HEK293 (cell line): ENCODE data around the gene ANGPT4.
A peak's percentile ranks its signal among the peaks of the same experiment; 100 is the strongest.

Experiments
- CTCF ChIA-PET: fragments of 350-600 bp; formaldehyde crosslinking; extraction: SDS; loops from one replicate; lab custom pipeline; 2021; ENCODE audit warnings: antibody characterized with exemption; lab: Yijun Ruan, JAX
- POLR2A ChIA-PET: fragments of 300-600 bp; formaldehyde crosslinking; extraction: SDS; loops from one replicate; lab custom pipeline; 2020; ENCODE audit warnings: antibody characterized with exemption, inconsistent platforms; lab: Yijun Ruan, JAX
- H3K27ac ChIP-seq: fragments of 200-500 bp; sonication (Bioruptor generic); 2 replicates; pipeline ENCODE4 v1.5.1; 2014; ENCODE audit warnings: low read depth, low read length, control low read depth, inconsistent platforms; ENCODE audit errors: extremely low read depth
- H3K36me3 ChIP-seq, 2 experiments: fragments of 200-500 bp in 1 of 2; sonication (Bioruptor generic) in 1 of 2; 1 replicate in 1 of 2; 2 replicates in 1 of 2; pipeline ENCODE4 v1.5.1; 2014 to 2017; ENCODE audit warnings: inconsistent platforms in 2 of 2, low read length in 2 of 2; ENCODE audit not compliant: control insufficient read depth in 2 of 2, insufficient read depth in 1 of 2
- H3K4me1 ChIP-seq: fragments of 200-500 bp; sonication (Bioruptor generic); 2 replicates; pipeline ENCODE4 v1.5.1; 2014; ENCODE audit warnings: mild to moderate bottlenecking, low read length, inconsistent platforms; ENCODE audit not compliant: control insufficient read depth, insufficient read depth
- H3K4me3 ChIP-seq: 2 replicates; pipeline ENCODE4 v1.5.1; 2011; ENCODE audit warnings: low read depth, mild to moderate bottlenecking, control low read depth, low read length, moderate library complexity
- H3K9me3 ChIP-seq: fragments of 200-500 bp; sonication (Bioruptor generic); 2 replicates; pipeline ENCODE4 v1.5.1; 2014; ENCODE audit warnings: low read depth, low read length, inconsistent platforms; ENCODE audit not compliant: control insufficient read depth, insufficient read depth
- ATF2 ChIP-seq: fragments of 450-650 bp; formaldehyde crosslinking; IDR thresholded peaks from 2 replicates; pipeline ENCODE4 v1.5.1; 2016; ENCODE audit warnings: missing biosample characterization, missing genetic modification characterization, low read depth
- SP2 ChIP-seq: fragments of 450-650 bp; formaldehyde crosslinking; IDR thresholded peaks from 2 replicates; pipeline ENCODE4 v1.5.1; 2016; ENCODE audit warnings: missing biosample characterization, missing genetic modification characterization
- ZBTB17 ChIP-seq: fragments of 450-650 bp; formaldehyde crosslinking; IDR thresholded peaks from 2 replicates; pipeline ENCODE4 v1.5.1; 2016; ENCODE audit warnings: missing biosample characterization, missing genetic modification characterization
- ZFP3 ChIP-seq: fragments of 450-650 bp; formaldehyde crosslinking; IDR thresholded peaks from 2 replicates; pipeline ENCODE4 v1.5.1; 2016; ENCODE audit warnings: low read depth, missing biosample characterization, missing genetic modification characterization
- ZNF133 ChIP-seq: fragments of 450-650 bp; formaldehyde crosslinking; IDR thresholded peaks from 2 replicates; pipeline ENCODE4 v1.5.1; 2016; ENCODE audit warnings: missing biosample characterization, missing genetic modification characterization
- ZNF146 ChIP-seq: fragments of 450-650 bp; formaldehyde crosslinking; IDR thresholded peaks from 2 replicates; pipeline ENCODE4 v1.5.1; 2016; ENCODE audit warnings: missing biosample characterization, missing genetic modification characterization
- ZNF157 ChIP-seq: fragments of 450-650 bp; formaldehyde crosslinking; IDR thresholded peaks from 2 replicates; pipeline ENCODE4 v1.5.1; 2016; ENCODE audit warnings: missing biosample characterization, missing genetic modification characterization
- ZNF16 ChIP-seq: fragments of 450-650 bp; formaldehyde crosslinking; IDR thresholded peaks from 2 replicates; pipeline ENCODE4 v1.5.1; 2016; ENCODE audit warnings: low read depth, missing biosample characterization, missing genetic modification characterization
- ZNF292 ChIP-seq: fragments of 450-650 bp; formaldehyde crosslinking; IDR thresholded peaks from 2 replicates; pipeline ENCODE4 v1.5.1; 2016; ENCODE audit warnings: low read depth, missing biosample characterization, missing genetic modification characterization, borderline replicate concordance
- ZNF341 ChIP-seq: fragments of 450-650 bp; formaldehyde crosslinking; IDR thresholded peaks from 2 replicates; pipeline ENCODE4; 2016; ENCODE audit warnings: low read depth, missing biosample characterization, missing genetic modification characterization
- ZNF473 ChIP-seq: fragments of 450-650 bp; formaldehyde crosslinking; IDR thresholded peaks from 2 replicates; pipeline ENCODE4 v1.5.1; 2017; ENCODE audit warnings: missing biosample characterization, missing genetic modification characterization
- ZNF48 ChIP-seq: fragments of 450-650 bp; formaldehyde crosslinking; IDR thresholded peaks from 2 replicates; pipeline ENCODE4 v1.5.1; 2016; ENCODE audit warnings: missing biosample characterization, missing genetic modification characterization
- ZNF521 ChIP-seq: fragments of 450-650 bp; formaldehyde crosslinking; IDR thresholded peaks from 2 replicates; pipeline ENCODE4 v1.5.1; 2017; ENCODE audit warnings: missing biosample characterization, mild to moderate bottlenecking, missing genetic modification characterization
- ZNF747 ChIP-seq: fragments of 450-650 bp; formaldehyde crosslinking; IDR thresholded peaks from 2 replicates; pipeline ENCODE4 v1.5.1; 2016; ENCODE audit warnings: missing biosample characterization, missing genetic modification characterization
- ZNF837 ChIP-seq: fragments of 450-650 bp; formaldehyde crosslinking; IDR thresholded peaks from 2 replicates; pipeline ENCODE4 v1.5.1; 2016; ENCODE audit warnings: missing biosample characterization, missing genetic modification characterization
- ZSCAN23 ChIP-seq: fragments of 450-650 bp; formaldehyde crosslinking; IDR thresholded peaks from 2 replicates; pipeline ENCODE4 v1.5.1; 2016; ENCODE audit warnings: missing biosample characterization, missing genetic modification characterization
- TF ChIP-seq, protein P1 (sequence below): fragments of 450-650 bp; formaldehyde crosslinking; IDR thresholded peaks from 2 replicates; pipeline ENCODE4 v1.5.1; 2016; ENCODE audit warnings: missing biosample characterization, missing genetic modification characterization
- TF ChIP-seq, protein P2 (sequence below): fragments of 450-650 bp; formaldehyde crosslinking; IDR thresholded peaks from 2 replicates; pipeline ENCODE4 v1.5.1; 2017; ENCODE audit warnings: missing biosample characterization, missing genetic modification characterization
- TF ChIP-seq, protein P3 (sequence below): fragments of 450-650 bp; formaldehyde crosslinking; IDR thresholded peaks from 2 replicates; pipeline ENCODE4 v1.5.1; 2017; ENCODE audit warnings: missing biosample characterization, missing genetic modification characterization

Gene ANGPT4

DNA sequence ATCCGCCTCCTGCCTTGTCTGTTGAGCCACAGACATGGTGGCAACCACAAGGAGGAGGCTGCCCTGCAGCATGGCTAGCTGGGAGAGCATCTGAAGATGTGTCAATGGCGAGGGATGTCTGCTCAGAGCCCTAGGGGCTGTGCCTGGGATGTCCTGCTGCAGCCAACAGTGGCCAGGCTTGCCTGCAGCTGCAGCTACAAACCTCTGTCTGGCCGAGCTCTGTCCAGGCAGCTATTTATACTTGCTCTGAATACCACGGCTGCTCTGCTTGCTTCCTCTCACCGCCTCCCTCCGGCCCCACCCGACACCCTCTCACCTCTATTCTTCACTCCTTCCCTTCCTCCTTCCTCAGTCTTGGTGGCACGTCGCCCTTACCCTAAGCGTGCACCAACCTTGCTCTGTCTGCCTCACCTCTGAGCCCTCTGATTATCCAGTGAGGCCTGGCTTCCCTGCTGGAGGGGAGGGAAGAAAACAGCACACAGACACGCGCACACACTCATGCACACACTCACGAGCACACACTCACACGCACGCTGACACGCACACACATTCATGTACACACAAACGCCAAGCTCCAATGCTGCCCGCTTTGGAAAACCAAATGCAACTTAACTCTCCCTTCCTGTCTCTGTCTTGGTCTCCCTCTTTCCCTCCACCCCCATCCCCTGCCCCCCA lies at the start of gene ANGPT4:
ANGPT4 (minus strand) TSS at position 210 of the 675 bp plus-strand sequence; CDS start at position 90, 120 bp downstream.
- CTCF ChIA-PET: no interaction called here
- H3K4me1 ChIP-seq: no peaks in the 10 kb centered on the region

DNA sequence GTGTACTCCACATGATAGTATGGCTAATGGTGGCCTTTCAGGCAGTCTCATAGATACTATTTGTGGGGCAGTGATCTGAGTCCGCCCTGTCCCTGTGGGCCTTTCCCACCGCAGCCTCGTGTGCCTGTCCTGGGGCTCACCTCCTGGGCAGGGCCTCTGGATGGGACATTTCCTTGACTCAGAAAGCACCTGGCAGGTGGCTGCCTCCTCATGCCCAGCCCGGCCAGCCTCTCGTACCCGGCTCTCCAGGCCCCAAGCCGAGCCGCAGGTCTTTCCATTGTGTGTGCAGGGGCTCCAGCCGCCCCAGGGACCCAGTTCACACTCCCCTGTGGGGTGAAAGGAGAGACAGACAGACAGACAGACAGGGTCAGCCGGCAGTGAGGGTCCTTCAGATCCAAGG lies 47.7 kb upstream of the ANGPT4 start:
- no peaks in the 10 kb centered on the region for H3K4me1 ChIP-seq
- H3K4me3 ChIP-seq: no peak overlapping the region
- POLR2A ChIA-PET: no interaction called here
- H3K36me3 ChIP-seq: no peaks in the 10 kb centered on the region
- CTCF ChIA-PET: interaction anchor here (13.9 kb wide), 1 partner anchor 6 kb away, joined by 99 read pairs; no protein-coding TSS in a partner anchor
- no peak overlapping the region for H3K27ac ChIP-seq
- TF ChIP-seq ZNF837 (tag by site-specific recombination) (no peak), ZNF292 (tag by site-specific recombination) (no peak), ZNF747 (tag by site-specific recombination) (no peak), ZNF521 (tag by site-specific recombination) (no peak), ZNF48 (tag by site-specific recombination) (no peak), SP2 (tag by site-specific recombination) (no peak), ZFP3 (tag by site-specific recombination) (no peak), ZSCAN23 (tag by site-specific recombination) (no peak), ZNF16 (no peak), ZNF133 (no peak), ZNF341 (no peak), ATF2 (no peak), ZBTB17 (tag by site-specific recombination) (no peak), ZNF146 (tag by site-specific recombination) (no peak), ZNF473 (tag by site-specific recombination) (no peak)
- TF ChIP-seq, protein P1, sequence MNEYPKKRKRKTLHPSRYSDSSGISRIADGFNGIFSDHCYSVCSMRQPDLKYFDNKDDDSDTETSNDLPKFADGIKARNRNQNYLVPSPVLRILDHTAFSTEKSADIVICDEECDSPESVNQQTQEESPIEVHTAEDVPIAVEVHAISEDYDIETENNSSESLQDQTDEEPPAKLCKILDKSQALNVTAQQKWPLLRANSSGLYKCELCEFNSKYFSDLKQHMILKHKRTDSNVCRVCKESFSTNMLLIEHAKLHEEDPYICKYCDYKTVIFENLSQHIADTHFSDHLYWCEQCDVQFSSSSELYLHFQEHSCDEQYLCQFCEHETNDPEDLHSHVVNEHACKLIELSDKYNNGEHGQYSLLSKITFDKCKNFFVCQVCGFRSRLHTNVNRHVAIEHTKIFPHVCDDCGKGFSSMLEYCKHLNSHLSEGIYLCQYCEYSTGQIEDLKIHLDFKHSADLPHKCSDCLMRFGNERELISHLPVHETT: no peak
- TF ChIP-seq, protein P2, sequence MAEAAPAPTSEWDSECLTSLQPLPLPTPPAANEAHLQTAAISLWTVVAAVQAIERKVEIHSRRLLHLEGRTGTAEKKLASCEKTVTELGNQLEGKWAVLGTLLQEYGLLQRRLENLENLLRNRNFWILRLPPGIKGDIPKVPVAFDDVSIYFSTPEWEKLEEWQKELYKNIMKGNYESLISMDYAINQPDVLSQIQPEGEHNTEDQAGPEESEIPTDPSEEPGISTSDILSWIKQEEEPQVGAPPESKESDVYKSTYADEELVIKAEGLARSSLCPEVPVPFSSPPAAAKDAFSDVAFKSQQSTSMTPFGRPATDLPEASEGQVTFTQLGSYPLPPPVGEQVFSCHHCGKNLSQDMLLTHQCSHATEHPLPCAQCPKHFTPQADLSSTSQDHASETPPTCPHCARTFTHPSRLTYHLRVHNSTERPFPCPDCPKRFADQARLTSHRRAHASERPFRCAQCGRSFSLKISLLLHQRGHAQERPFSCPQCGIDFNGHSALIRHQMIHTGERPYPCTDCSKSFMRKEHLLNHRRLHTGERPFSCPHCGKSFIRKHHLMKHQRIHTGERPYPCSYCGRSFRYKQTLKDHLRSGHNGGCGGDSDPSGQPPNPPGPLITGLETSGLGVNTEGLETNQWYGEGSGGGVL (tag by site-specific recombination): no peak
- H3K9me3 ChIP-seq: no peaks in the 10 kb centered on the region

More for the DNA sequence above, at the start of gene ANGPT4:
- H3K36me3 ChIP-seq: no peaks in the 10 kb centered on the region
- no peak for TF ChIP-seq ZNF157
- TF ChIP-seq, protein P3, sequence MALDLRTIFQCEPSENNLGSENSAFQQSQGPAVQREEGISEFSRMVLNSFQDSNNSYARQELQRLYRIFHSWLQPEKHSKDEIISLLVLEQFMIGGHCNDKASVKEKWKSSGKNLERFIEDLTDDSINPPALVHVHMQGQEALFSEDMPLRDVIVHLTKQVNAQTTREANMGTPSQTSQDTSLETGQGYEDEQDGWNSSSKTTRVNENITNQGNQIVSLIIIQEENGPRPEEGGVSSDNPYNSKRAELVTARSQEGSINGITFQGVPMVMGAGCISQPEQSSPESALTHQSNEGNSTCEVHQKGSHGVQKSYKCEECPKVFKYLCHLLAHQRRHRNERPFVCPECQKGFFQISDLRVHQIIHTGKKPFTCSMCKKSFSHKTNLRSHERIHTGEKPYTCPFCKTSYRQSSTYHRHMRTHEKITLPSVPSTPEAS (tag by site-specific recombination): peak; percentile 76
- no peaks in the 10 kb centered on the region for H3K9me3 ChIP-seq
- H3K4me3 ChIP-seq: no peak within 1 kb of the TSS
- POLR2A ChIA-PET: no interaction called here
- H3K27ac ChIP-seq: no peak within 1 kb of the TSS
